Neural progenitor cell (in vitro differentiated cells): ENCODE data around the gene TMEM132E. TPM values are rescaled to one million over a fixed set of nuclear protein-coding genes. Genes with fewer than 3 reads are reported as not detected.
A peak's percentile ranks its signal among the peaks of the same experiment; 100 is the strongest.

ENCODE experiments used
- DNase-seq: peaks from one replicate; pipeline ENCODE4 v3.0.0-alpha.2; 2016; ENCODE audit warnings: low spot score
- H2AFZ ChIP-seq: fragments of 200-600 bp; sonication (generic); replicated peaks from 2 replicates; pipeline ENCODE4 v1.6.1; 2016; ENCODE audit warnings: antibody characterized with exemption
- H3F3A ChIP-seq: fragments of 200-600 bp; sonication (generic); 2 replicates; pipeline ENCODE4 v1.6.1; 2016; ENCODE audit warnings: antibody characterized with exemption, low read depth
- H3K27ac ChIP-seq: fragments of 200-600 bp; sonication (generic); 2 replicates; pipeline ENCODE4 v1.5.1; 2016; ENCODE audit warnings: mild to moderate bottlenecking
- H3K27me3 ChIP-seq: fragments of 200-600 bp; sonication (generic); 2 replicates; pipeline ENCODE4 v1.6.1; 2016; ENCODE audit warnings: mild to moderate bottlenecking, moderate library complexity
- H3K36me3 ChIP-seq: fragments of 200-600 bp; sonication (generic); 2 replicates; pipeline ENCODE4 v1.5.1; 2016
- H3K4me1 ChIP-seq: fragments of 200-600 bp; sonication (generic); 2 replicates; pipeline ENCODE4 v1.6.1; 2016; ENCODE audit warnings: mixed run types
- H3K4me2 ChIP-seq: fragments of 200-600 bp; sonication (generic); 2 replicates; pipeline ENCODE4 v1.6.1; 2016
- H3K4me3 ChIP-seq: fragments of 200-600 bp; sonication (generic); 2 replicates; pipeline ENCODE4 v1.5.1; 2016
- H3K79me2 ChIP-seq: fragments of 200-600 bp; sonication (generic); 2 replicates; pipeline ENCODE4 v1.6.1; 2016; ENCODE audit warnings: low read depth
- H3K9ac ChIP-seq: fragments of 200-600 bp; sonication (generic); 2 replicates; pipeline ENCODE4 v1.6.1; 2016
- H3K9me3 ChIP-seq: fragments of 200-600 bp; sonication (generic); 2 replicates; pipeline ENCODE4 v1.5.1; 2016; ENCODE audit warnings: low read depth
- H4K20me1 ChIP-seq: fragments of 200-600 bp; sonication (generic); 2 replicates; pipeline ENCODE4 v1.6.1; 2016; ENCODE audit warnings: low read depth
- H3K27ac Mint-ChIP-seq: 3 replicates; pipeline ENCODE4 v1.8.0; 2021; ENCODE audit warnings: mixed read lengths
- H3K27me3 Mint-ChIP-seq: 2 replicates; pipeline ENCODE4 v1.8.0; 2022; ENCODE audit warnings: low read depth, mild to moderate bottlenecking, inconsistent platforms, moderate library complexity, mixed read lengths; ENCODE audit not compliant: insufficient read depth
- H3K36me3 Mint-ChIP-seq: 3 replicates; pipeline ENCODE4 v1.8.0; 2021; ENCODE audit warnings: mixed read lengths
- H3K4me1 Mint-ChIP-seq: 3 replicates; pipeline ENCODE4 v1.8.0; 2021; ENCODE audit warnings: mixed read lengths
- H3K4me3 Mint-ChIP-seq: 3 replicates; pipeline ENCODE4 v1.8.0; 2021; ENCODE audit warnings: mild to moderate bottlenecking, moderate library complexity, mixed read lengths
- H3K9me3 Mint-ChIP-seq: 3 replicates; pipeline ENCODE4 v1.8.0; 2020; ENCODE audit warnings: mixed read lengths
- CTCF ChIP-seq: fragments of 200-600 bp; sonication (generic); IDR thresholded peaks from 2 replicates; pipeline ENCODE4 v1.5.1; 2017; ENCODE audit warnings: antibody characterized with exemption, mild to moderate bottlenecking
- EZH2 ChIP-seq: fragments of 200-600 bp; sonication (generic); IDR thresholded peaks from 2 replicates; pipeline ENCODE4 v1.6.1; 2017; ENCODE audit warnings: antibody characterized with exemption, mild to moderate bottlenecking, moderate library complexity
- EZH2phosphoT487 ChIP-seq: fragments of 200-600 bp; sonication (generic); IDR thresholded peaks from 2 replicates; pipeline ENCODE4 v1.6.1; 2017; ENCODE audit warnings: antibody characterized with exemption
- total RNA-seq: library from RNA; depleted of rRNA; stranded (reverse); fragments of >200 nt; gene quantifications from 2 replicates; pipeline ENCODE4 v1.2.3, GENCODE V29; 2015; ENCODE audit warnings: low replicate concordance

TMEM132E gene
- total RNA-seq, 1 donor from 2014 or later = 0.21 TPM

- Histone ChIP-seq H3K4me3 (no peak overlapping the region), H3K4me2 (no peak overlapping the region), H3K36me3 (no peaks in the 10 kb centered on the region), H3K9ac (no peak overlapping the region), H3K4me1 (no peaks in the 10 kb centered on the region), H4K20me1 (no peaks in the 10 kb centered on the region), H3K79me2 (no peaks in the 10 kb centered on the region), H2AFZ (no peak overlapping the region), H3K27ac (no peak overlapping the region), H3K9me3 (no peaks in the 10 kb centered on the region), H3F3A (no peaks in the 10 kb centered on the region), H3K27me3 (peaks cover 60% of the 10 kb centered on the region)
- no peaks in the 10 kb centered on the region for H3K9me3 Mint-ChIP-seq
- H3K4me3 Mint-ChIP-seq = no peak overlapping the region
- peaks cover 7% of the 10 kb centered on the region for H3K27me3 Mint-ChIP-seq
- H3K27ac Mint-ChIP-seq = no peak overlapping the region
- DNase-seq = peak; percentile 44
- H3K36me3 Mint-ChIP-seq = no peaks in the 10 kb centered on the region
- TF ChIP-seq EZH2 (peak; percentile 29), EZH2phosphoT487 (no peak), CTCF (peak; percentile 99)
- no peaks in the 10 kb centered on the region for H3K4me1 Mint-ChIP-seq
These were observed 36.6 kb upstream of the TMEM132E start for GRCh38 chr17:34542700-34543336.

GRCh38 chr17:34547453-34548063 is 31.8 kb upstream of the TMEM132E start:
- Histone ChIP-seq H3F3A (no peaks in the 10 kb centered on the region), H3K27me3 (peaks cover 65% of the 10 kb centered on the region), H3K9ac (no peak overlapping the region), H3K4me1 (no peaks in the 10 kb centered on the region), H3K4me2 (no peak overlapping the region), H2AFZ (no peak overlapping the region), H3K27ac (no peak overlapping the region), H3K36me3 (no peaks in the 10 kb centered on the region), H3K4me3 (no peak overlapping the region), H3K79me2 (no peaks in the 10 kb centered on the region), H3K9me3 (no peaks in the 10 kb centered on the region), H4K20me1 (peaks cover 3% of the 10 kb centered on the region)
- Mint-ChIP-seq H3K4me3 (no peak overlapping the region), H3K4me1 (no peaks in the 10 kb centered on the region), H3K27me3 (peaks cover 8% of the 10 kb centered on the region), H3K27ac (no peak overlapping the region), H3K9me3 (no peaks in the 10 kb centered on the region), H3K36me3 (no peaks in the 10 kb centered on the region)
- DNase-seq = no peak
- no peak for TF ChIP-seq EZH2phosphoT487
- no peak for TF ChIP-seq CTCF
- TF ChIP-seq EZH2 = no peak

GRCh38 chr17:34549966-34550365 is 29.4 kb upstream of the TMEM132E start:
- Histone ChIP-seq H3K9me3 (no peaks in the 10 kb centered on the region), H3K27ac (no peak overlapping the region), H3K36me3 (no peaks in the 10 kb centered on the region), H4K20me1 (peaks cover 3% of the 10 kb centered on the region), H3K4me3 (no peak overlapping the region), H3F3A (peaks cover 5% of the 10 kb centered on the region), H3K4me2 (no peak overlapping the region), H3K9ac (no peak overlapping the region), H3K4me1 (peaks cover 8% of the 10 kb centered on the region), H3K27me3 (peaks cover 49% of the 10 kb centered on the region), H3K79me2 (no peaks in the 10 kb centered on the region), H2AFZ (no peak overlapping the region)
- Mint-ChIP-seq H3K27me3 (peaks cover 13% of the 10 kb centered on the region), H3K9me3 (no peaks in the 10 kb centered on the region), H3K4me1 (no peaks in the 10 kb centered on the region), H3K27ac (no peak overlapping the region), H3K4me3 (no peak overlapping the region), H3K36me3 (no peaks in the 10 kb centered on the region)
- no peak for DNase-seq
- TF ChIP-seq EZH2phosphoT487 (no peak), EZH2 (no peak)

- TF ChIP-seq CTCF (no peak), EZH2phosphoT487 (no peak), EZH2 (no peak)
- H3K4me1 ChIP-seq = peaks cover 8% of the 10 kb centered on the region
- no peak for DNase-seq
- Mint-ChIP-seq H3K27ac (no peak overlapping the region), H3K36me3 (no peaks in the 10 kb centered on the region), H3K27me3 (peaks cover 13% of the 10 kb centered on the region), H3K9me3 (no peaks in the 10 kb centered on the region), H3K4me1 (no peaks in the 10 kb centered on the region), H3K4me3 (no peak overlapping the region)
- no peaks in the 10 kb centered on the region for H3K36me3 ChIP-seq
- H3K4me2 ChIP-seq = no peak overlapping the region
- H3K9ac ChIP-seq = no peak overlapping the region
- no peak overlapping the region for H2AFZ ChIP-seq
- no peak overlapping the region for H3K27ac ChIP-seq
- H3K4me3 ChIP-seq = no peak overlapping the region
- H3K79me2 ChIP-seq = no peaks in the 10 kb centered on the region
- peaks cover 55% of the 10 kb centered on the region for H3K27me3 ChIP-seq
- no peaks in the 10 kb centered on the region for H3K9me3 ChIP-seq
- H4K20me1 ChIP-seq = peaks cover 15% of the 10 kb centered on the region
- H3F3A ChIP-seq = peaks cover 5% of the 10 kb centered on the region
These were observed 25.5 kb upstream of the TMEM132E start for GRCh38 chr17:34553907-34554306.
